Measurements from ENCODE around the gene YIF1A.

GRCh38 chr11:66248903-66249302, 40.0 kb downstream of the YIF1A start:
- TF ChIP-seq CTCF (IDR thresholded peaks at IDR 0.05), result no peak
- TF ChIP-seq POLR2AphosphoS5 (IDR thresholded peaks at IDR 0.05), result no peak

Data from esophagus muscularis mucosa (tissue), 3 donors.